ENCODE results near the gene VPS8.

VPS8 gene

GRCh38 chr3:185049710-185050109 is 237.7 kb downstream of the VPS8 start:
- no peak for DNase-seq (ENCODE audit: low read depth in 1 of 2, low spot score in 1 of 2)
- Histone ChIP-seq H3K27me3 (ENCODE audit: insufficient read depth, poor library complexity, severe bottlenecking) (no peaks in the 10 kb centered on the region), H3K4me3 (replicated peaks; ENCODE audit: insufficient read depth, low read length) (no peak overlapping the region), H3K27ac (replicated peaks) (no peak overlapping the region)
- TF ChIP-seq POLR2AphosphoS5 (IDR thresholded peaks at IDR 0.05; ENCODE audit: low read depth): no peak
- no peak for TF ChIP-seq SPI1 (IDR thresholded peaks at IDR 0.05; ENCODE audit: borderline replicate concordance, low read depth)
- TF ChIP-seq REST (IDR thresholded peaks at IDR 0.05; ENCODE audit: insufficient replicate concordance, low read depth): no peak
- TF ChIP-seq GABPA (IDR thresholded peaks at IDR 0.05; ENCODE audit: low read depth): no peak
- no peak for TF ChIP-seq CTCF (IDR thresholded peaks at IDR 0.05; ENCODE audit: insufficient read depth, low read length)

- no peak for DNase-seq (ENCODE audit: low read depth in 1 of 2, low spot score in 1 of 2)
- TF ChIP-seq CTCF (IDR thresholded peaks at IDR 0.05; ENCODE audit: insufficient read depth, low read length) (no peak), GABPA (IDR thresholded peaks at IDR 0.05; ENCODE audit: low read depth) (no peak), REST (IDR thresholded peaks at IDR 0.05; ENCODE audit: insufficient replicate concordance, low read depth) (no peak), POLR2AphosphoS5 (IDR thresholded peaks at IDR 0.05; ENCODE audit: low read depth) (no peak), SPI1 (IDR thresholded peaks at IDR 0.05; ENCODE audit: borderline replicate concordance, low read depth) (no peak)
- Histone ChIP-seq H3K27ac (replicated peaks) (no peak overlapping the region), H3K27me3 (ENCODE audit: insufficient read depth, poor library complexity, severe bottlenecking) (no peaks in the 10 kb centered on the region), H3K4me3 (replicated peaks; ENCODE audit: insufficient read depth, low read length) (no peak overlapping the region)
Measured at GRCh38 chr3:185051801-185052200, 239.8 kb downstream of the VPS8 start.

- TF ChIP-seq POLR2AphosphoS5 (IDR thresholded peaks at IDR 0.05; ENCODE audit: low read depth): no peak
- TF ChIP-seq REST (IDR thresholded peaks at IDR 0.05; ENCODE audit: insufficient replicate concordance, low read depth): no peak
- no peak for TF ChIP-seq SPI1 (IDR thresholded peaks at IDR 0.05; ENCODE audit: borderline replicate concordance, low read depth)
- TF ChIP-seq CTCF (IDR thresholded peaks at IDR 0.05; ENCODE audit: insufficient read depth, low read length): no peak
- no peak for TF ChIP-seq GABPA (IDR thresholded peaks at IDR 0.05; ENCODE audit: low read depth)
- Histone ChIP-seq H3K27me3 (ENCODE audit: insufficient read depth, poor library complexity, severe bottlenecking) (no peaks in the 10 kb centered on the region), H3K4me3 (replicated peaks; ENCODE audit: insufficient read depth, low read length) (no peak overlapping the region), H3K27ac (replicated peaks) (no peak overlapping the region)
- no peak for DNase-seq (ENCODE audit: low read depth in 1 of 2, low spot score in 1 of 2)
Measured at GRCh38 chr3:185052631-185053030, 240.7 kb downstream of the VPS8 start.
